GM23248 (cell line): ENCODE data around the gene TAF6L. TPM values are rescaled to one million over a fixed set of nuclear protein-coding genes. Genes with fewer than 3 reads are reported as not detected.

ENCODE experiments used
- DNase-seq: peaks from one replicate; pipeline ENCODE4 v3.0.0-alpha.2; 2015
- H2AFZ ChIP-seq: fragments of 200-600 bp; sonication (generic); 2 replicates; pipeline ENCODE4 v1.6.1; 2016; ENCODE audit warnings: antibody characterized with exemption
- H3F3A ChIP-seq: fragments of 200-600 bp; sonication (generic); 2 replicates; pipeline ENCODE4 v1.6.1; 2016; ENCODE audit warnings: mild to moderate bottlenecking, antibody characterized with exemption, mixed run types; ENCODE audit not compliant: insufficient read depth
- H3K27ac ChIP-seq: fragments of 200-600 bp; sonication (generic); 2 replicates; pipeline ENCODE4 v1.5.1; 2016; ENCODE audit warnings: mild to moderate bottlenecking
- H3K27me3 ChIP-seq: fragments of 200-600 bp; sonication (generic); replicated peaks from 2 replicates; pipeline ENCODE4 v1.6.1; 2016; ENCODE audit warnings: mild to moderate bottlenecking; ENCODE audit not compliant: insufficient read depth
- H3K36me3 ChIP-seq: fragments of 200-600 bp; sonication (generic); 2 replicates; pipeline ENCODE4 v1.6.1; 2016; ENCODE audit warnings: low read depth, mild to moderate bottlenecking
- H3K4me1 ChIP-seq: fragments of 200-600 bp; sonication (generic); 2 replicates; pipeline ENCODE4 v1.6.1; 2016; ENCODE audit warnings: mild to moderate bottlenecking; ENCODE audit not compliant: insufficient read depth
- H3K4me2 ChIP-seq: fragments of 200-600 bp; sonication (generic); one replicate; pipeline ENCODE4 v1.6.1; 2016; ENCODE audit warnings: mild to moderate bottlenecking; ENCODE audit not compliant: unreplicated experiment
- H3K4me3 ChIP-seq: fragments of 200-600 bp; sonication (generic); 2 replicates; pipeline ENCODE4 v1.5.1; 2016; ENCODE audit warnings: mild to moderate bottlenecking
- H3K79me2 ChIP-seq: fragments of 200-600 bp; sonication (generic); 2 replicates; pipeline ENCODE4 v1.6.1; 2016; ENCODE audit warnings: mild to moderate bottlenecking; ENCODE audit not compliant: insufficient read depth
- H3K9ac ChIP-seq: fragments of 200-600 bp; sonication (generic); 2 replicates; pipeline ENCODE4 v1.6.1; 2016; ENCODE audit warnings: mild to moderate bottlenecking
- H3K9me2 ChIP-seq: fragments of 200-600 bp; sonication (generic); 2 replicates; pipeline ENCODE4 v1.6.1; 2016; ENCODE audit warnings: mixed run types, mild to moderate bottlenecking, moderate library complexity; ENCODE audit not compliant: insufficient read depth
- H3K9me3 ChIP-seq: fragments of 200-600 bp; sonication (generic); one replicate; pipeline ENCODE4 v1.6.1; 2017; ENCODE audit warnings: low read depth
- H4K20me1 ChIP-seq: fragments of 200-600 bp; sonication (generic); 2 replicates; pipeline ENCODE4 v1.6.0; 2016; ENCODE audit not compliant: insufficient read depth
- EZH2 ChIP-seq: fragments of 200-600 bp; sonication (generic); IDR thresholded peaks from 2 replicates; pipeline ENCODE4 v1.6.1; 2018; ENCODE audit warnings: antibody characterized with exemption, mild to moderate bottlenecking; ENCODE audit not compliant: insufficient read depth, poor library complexity, severe bottlenecking
- EZH2phosphoT487 ChIP-seq: fragments of 200-600 bp; sonication (generic); IDR thresholded peaks from 2 replicates; pipeline ENCODE4 v1.6.1; 2018; ENCODE audit warnings: antibody characterized with exemption, moderate library complexity, mild to moderate bottlenecking, low read depth; ENCODE audit not compliant: insufficient read depth
- WGBS, 2 experiments: methylation state at CpG; one replicate each; pipeline ENCODE4 v1.1.6; 2015 to 2017; ENCODE audit warnings: low lambda C conversion rate in 2 of 2, low coverage in 1 of 2; ENCODE audit errors: missing lambda C conversion rate in 2 of 2; 5-methylcytosine and 5-hydroxymethylcytosine counted together
- in situ Hi-C: fragments of 300-500 bp; cut with MboI; formaldehyde crosslinking; loops from 2 replicates; pipeline ENCODE4 v1.15.0; 2020
- polyA plus RNA-seq: library from polyadenylated mRNA; unstranded; fragments of >200 nt; fragmentation: Nextera tagmentation; extraction: Ambion mirVana; gene quantifications from 2 replicates; pipeline ENCODE4 v1.2.1, GENCODE V29; 2016
- total RNA-seq: library from RNA; depleted of rRNA; stranded (reverse); fragments of >200 nt; shearing (Covaris generic); gene quantifications from 2 replicates; pipeline ENCODE4 v1.2.3, GENCODE V29; 2014

TAF6L gene
- total and polyA plus RNA-seq, 2 experiments from 2014 or later: 8.2 to 11.6 TPM

- Histone ChIP-seq H3K9me2 (no peaks in the 10 kb centered on the region), H3K27me3 (no peaks in the 10 kb centered on the region), H3K9me3 (no peaks in the 10 kb centered on the region), H3K4me2 (peak within 1 kb of the TSS; percentile 94), H3K36me3 (peaks cover 33% of the 10 kb centered on the region), H3K79me2 (peaks cover 47% of the 10 kb centered on the region), H3K4me1 (peaks cover 20% of the 10 kb centered on the region), H3K27ac (peak within 1 kb of the TSS; percentile 82), H3K4me3 (peak within 1 kb of the TSS; percentile 97), H3K9ac (peak within 1 kb of the TSS; percentile 95), H2AFZ (peak within 1 kb of the TSS; percentile 77), H4K20me1 (no peaks in the 10 kb centered on the region), H3F3A (peaks cover 35% of the 10 kb centered on the region)
- in situ Hi-C loops: no loop called here
- peak; percentile 97 for DNase-seq
- TF ChIP-seq EZH2: no peak
- no peak for TF ChIP-seq EZH2phosphoT487
- WGBS, 2 experiments: 1% methylated on average over 57 to 65 of the region's 77 CpGs
Observed at GRCh38 chr11:62805076-62805892, 34.1 kb downstream of the TAF6L start, which contains the start of gene NXF1. NXF1 (minus strand) TSS chr11:62805440; CDS start chr11:62805356, 84 bp downstream.

DNA sequence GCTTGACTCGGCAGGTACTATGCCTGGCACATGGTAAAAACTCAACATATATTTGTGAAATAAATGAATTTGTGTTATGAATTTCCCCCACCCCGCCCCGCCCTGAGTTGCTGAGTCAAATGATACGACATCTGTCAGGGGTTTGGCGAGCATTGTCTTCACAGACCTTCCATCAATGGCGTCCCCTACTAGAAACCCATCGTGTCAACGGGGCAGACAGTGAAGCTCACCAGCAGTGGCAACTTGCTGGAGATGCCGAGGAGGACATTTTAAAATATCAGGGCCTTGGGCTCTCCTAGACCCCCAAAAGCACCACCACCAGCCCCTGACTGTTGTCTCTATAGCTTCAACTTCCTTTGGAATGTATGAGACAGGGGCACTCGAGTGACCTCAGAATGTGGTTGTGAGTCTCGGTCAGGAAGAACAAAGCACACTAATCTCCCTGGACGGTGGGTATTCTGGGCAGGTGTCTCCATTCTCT lies 34.8 kb downstream of the TAF6L start:
- Histone ChIP-seq H4K20me1 (no peaks in the 10 kb centered on the region), H3F3A (peaks cover 41% of the 10 kb centered on the region), H3K9me2 (no peaks in the 10 kb centered on the region), H3K79me2 (peaks cover 42% of the 10 kb centered on the region), H3K36me3 (peaks cover 25% of the 10 kb centered on the region), H3K9ac (peak overlapping the region; percentile 95), H3K4me2 (peak overlapping the region; percentile 93), H3K27me3 (no peaks in the 10 kb centered on the region), H3K4me3 (peak overlapping the region; percentile 97), H3K9me3 (no peaks in the 10 kb centered on the region), H3K27ac (peak overlapping the region; percentile 74), H3K4me1 (peaks cover 20% of the 10 kb centered on the region), H2AFZ (peak overlapping the region; percentile 77)
- in situ Hi-C loops: no loop called here
- TF ChIP-seq EZH2phosphoT487 (no peak), EZH2 (no peak)
- WGBS, 2 experiments: 23 to 27% methylated on average over 12 of the region's 12 CpGs
- DNase-seq: peak; percentile 45

DNA sequence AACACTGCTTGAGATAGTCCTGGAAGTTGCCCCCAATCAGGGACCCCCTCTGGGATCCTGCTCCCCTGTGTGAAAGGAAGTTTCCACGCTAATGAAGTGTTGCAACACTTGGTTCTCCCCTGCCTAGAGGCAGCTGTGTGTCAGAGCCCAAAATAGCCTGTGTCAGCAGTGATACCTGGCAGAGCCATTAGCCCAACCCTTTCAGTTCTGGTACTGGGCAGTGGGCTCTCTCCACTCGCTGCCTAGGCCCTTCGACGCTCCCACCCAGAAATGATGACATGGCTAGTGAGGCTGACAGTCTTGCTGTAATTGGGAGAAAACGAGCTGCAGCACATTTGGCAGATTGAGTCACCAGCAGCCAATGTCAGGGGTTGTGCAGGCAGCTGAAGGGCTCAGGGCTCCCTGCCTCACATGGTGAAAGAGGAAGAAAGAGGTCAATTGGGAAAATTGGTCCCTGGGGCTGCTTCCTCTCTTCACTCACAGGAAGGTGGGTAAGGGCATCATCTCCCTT lies 35.5 kb downstream of the TAF6L start:
- Histone ChIP-seq H3F3A (peaks cover 45% of the 10 kb centered on the region), H2AFZ (no peak overlapping the region), H3K27me3 (no peaks in the 10 kb centered on the region), H4K20me1 (no peaks in the 10 kb centered on the region), H3K4me1 (peaks cover 20% of the 10 kb centered on the region), H3K4me2 (peak overlapping the region; percentile 93), H3K9me3 (no peaks in the 10 kb centered on the region), H3K79me2 (peaks cover 35% of the 10 kb centered on the region), H3K9me2 (no peaks in the 10 kb centered on the region), H3K9ac (peak overlapping the region; percentile 30), H3K27ac (peak overlapping the region; percentile 74), H3K4me3 (no peak overlapping the region), H3K36me3 (peaks cover 19% of the 10 kb centered on the region)
- DNase-seq: peak; percentile 77
- WGBS, 2 experiments: 34 to 52% methylated on average over 5 of the region's 5 CpGs
- TF ChIP-seq EZH2 (no peak), EZH2phosphoT487 (no peak)
- in situ Hi-C loops: no loop called here

DNA sequence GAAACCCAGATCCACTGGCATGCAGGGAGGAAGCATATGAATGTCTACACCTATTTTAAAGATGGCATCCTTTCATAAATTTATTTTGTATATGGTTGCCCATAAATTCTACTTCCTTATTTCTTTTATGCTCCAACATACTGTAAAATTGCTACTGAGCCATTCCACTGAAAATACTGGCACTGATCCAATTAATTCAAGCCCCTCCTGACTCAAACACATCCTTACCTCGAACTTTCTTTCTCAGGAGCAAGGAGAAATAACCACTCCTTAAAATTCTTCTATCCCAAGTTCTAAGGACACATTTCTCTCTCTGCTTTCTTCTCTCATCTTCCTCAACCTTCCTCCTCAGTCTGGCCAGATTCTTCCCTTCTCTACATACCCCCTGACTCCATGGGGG lies 39.6 kb downstream of the TAF6L start:
- H3K9ac ChIP-seq: no peak overlapping the region
- H3K4me3 ChIP-seq: no peak overlapping the region
- no peaks in the 10 kb centered on the region for H3K27me3 ChIP-seq
- in situ Hi-C loops: no loop called here
- H3K9me3 ChIP-seq: no peaks in the 10 kb centered on the region
- WGBS, 2 experiments: 6 to 12% methylated on average over 1 of the region's 1 CpG
- H3K27ac ChIP-seq: no peak overlapping the region
- H3F3A ChIP-seq: peaks cover 50% of the 10 kb centered on the region
- no peaks in the 10 kb centered on the region for H3K79me2 ChIP-seq
- H3K4me1 ChIP-seq: peaks cover 20% of the 10 kb centered on the region
- peaks cover 12% of the 10 kb centered on the region for H3K36me3 ChIP-seq
- no peak for TF ChIP-seq EZH2phosphoT487
- no peak for TF ChIP-seq EZH2
- H4K20me1 ChIP-seq: no peaks in the 10 kb centered on the region
- no peak for DNase-seq
- H2AFZ ChIP-seq: no peak overlapping the region
- no peak overlapping the region for H3K4me2 ChIP-seq
- no peaks in the 10 kb centered on the region for H3K9me2 ChIP-seq
